Measurements from ENCODE around the gene ADGRG4.

The ADGRG4 gene

GRCh38 chrX:136261321-136261720, 39.4 kb upstream of the ADGRG4 start (continued):
- TF ChIP-seq ZNF416 (tag by site-specific recombination; IDR thresholded peaks at IDR 0.05) (no peak), ZNF624 (tag by site-specific recombination; IDR thresholded peaks at IDR 0.05) (no peak), ZNF501 (tag by site-specific recombination; IDR thresholded peaks at IDR 0.05) (no peak), ZBTB49 (tag by site-specific recombination; IDR thresholded peaks at IDR 0.05; ENCODE audit: low read depth) (no peak)

GRCh38 chrX:136262243-136262642, 38.5 kb upstream of the ADGRG4 start:
- TF ChIP-seq SCRT2 (tag by site-specific recombination; IDR thresholded peaks at IDR 0.05) (no peak), PRDM4 (tag by site-specific recombination; IDR thresholded peaks at IDR 0.05) (no peak), ZNF600 (tag by site-specific recombination; IDR thresholded peaks at IDR 0.05) (no peak), ZNF48 (tag by site-specific recombination; IDR thresholded peaks at IDR 0.05) (no peak)
- no peak overlapping the region for H3K27ac ChIP-seq (ENCODE audit: extremely low read depth, low read depth, low read length)
- H3K4me1 ChIP-seq (ENCODE audit: control insufficient read depth, insufficient read depth, low read length): 0 out of 2 replicates have a peak, but pooled peaks cover 3% of the 10 kb centered on the region
- H3K36me3 ChIP-seq (ENCODE audit: control insufficient read depth in 2 of 2, insufficient read depth in 1 of 2, low read length in 2 of 2): no peaks in the 10 kb centered on the region
- POLR2A ChIA-PET: no interaction called here
- no peak overlapping the region for H3K4me3 ChIP-seq (ENCODE audit: low read depth, low read length)
- no peaks in the 10 kb centered on the region for H3K9me3 ChIP-seq (ENCODE audit: control insufficient read depth, insufficient read depth, low read depth, low read length)
- CTCF ChIA-PET: interaction anchor here (0.6 kb wide), 1 partner anchor 166 kb away, joined by 5 read pairs; no protein-coding TSS in a partner anchor

- TF ChIP-seq ZNF354C (tag by site-specific recombination; IDR thresholded peaks at IDR 0.05; ENCODE audit: borderline replicate concordance, low read depth): no peak
- no peak for TF ChIP-seq ZNF114 (tag by site-specific recombination; IDR thresholded peaks at IDR 0.05)
- no peak for TF ChIP-seq TCF7L2 (IDR thresholded peaks at IDR 0.05; ENCODE audit: borderline replicate concordance, low read depth, low read length)
- no peak for TF ChIP-seq ZSCAN30 (tag by site-specific recombination; IDR thresholded peaks at IDR 0.05)
- no peak for TF ChIP-seq ZNF133 (tag by site-specific recombination; IDR thresholded peaks at IDR 0.05)
- TF ChIP-seq SCRT2 (tag by site-specific recombination; IDR thresholded peaks at IDR 0.05): no peak
- no peak for TF ChIP-seq ZNF140 (tag by site-specific recombination; IDR thresholded peaks at IDR 0.05)
- TF ChIP-seq ZNF792 (tag by site-specific recombination; IDR thresholded peaks at IDR 0.05): no peak
- no peak for TF ChIP-seq TSHZ1 (tag by site-specific recombination; IDR thresholded peaks at IDR 0.05; ENCODE audit: borderline replicate concordance)
- TF ChIP-seq ZNF148 (tag by site-specific recombination; IDR thresholded peaks at IDR 0.05; ENCODE audit: borderline replicate concordance): no peak
- TF ChIP-seq ZNF558 (tag by site-specific recombination; IDR thresholded peaks at IDR 0.05): no peak
- no peak for TF ChIP-seq ZNF530 (tag by site-specific recombination; IDR thresholded peaks at IDR 0.05; ENCODE audit: low read depth)
- no peak for TF ChIP-seq ZNF704 (tag by site-specific recombination; IDR thresholded peaks at IDR 0.05)
- no peak for TF ChIP-seq YY2 (tag by site-specific recombination; IDR thresholded peaks at IDR 0.05)
- no peak for TF ChIP-seq TRIM28 (IDR thresholded peaks at IDR 0.05; ENCODE audit: borderline replicate concordance, low read length)
- H3K4me1 ChIP-seq (ENCODE audit: control insufficient read depth, insufficient read depth, low read length): 0 out of 2 replicates have a peak, but pooled peaks cover 3% of the 10 kb centered on the region
- CTCF ChIA-PET: interaction anchor here (0.6 to 2.8 kb wide), 2 partner anchors 167 to 235 kb away, joined by 5 to 7 read pairs; no protein-coding TSS in a partner anchor
- POLR2A ChIA-PET: no interaction called here
- H3K9me3 ChIP-seq (ENCODE audit: control insufficient read depth, insufficient read depth, low read depth, low read length): no peaks in the 10 kb centered on the region
- H3K4me3 ChIP-seq (ENCODE audit: low read depth, low read length): no peak overlapping the region
- no peak overlapping the region for H3K27ac ChIP-seq (ENCODE audit: extremely low read depth, low read depth, low read length)
- H3K36me3 ChIP-seq (ENCODE audit: control insufficient read depth in 2 of 2, insufficient read depth in 1 of 2, low read length in 2 of 2): no peaks in the 10 kb centered on the region
Measured at GRCh38 chrX:136262812-136263315, 37.9 kb upstream of the ADGRG4 start.

All from HEK293 (cell line).